Activated T-helper 1 cell treated with anti-CD3 and anti-CD28 coated beads, Interleukin-2, amount 50 U/mL, for 16 hours (primary cell): ENCODE results near the gene GPR152.
"Not testable (repeated sequence)": the region's sequence is repeated elsewhere in the genome, so short reads cannot be mapped to it uniquely, and the experiment has no call there.

ENCODE experiments used
- DNase-seq, 2 donors: peaks; one replicate each; pipeline ENCODE4 v3.0.0-alpha.2; 2020; ENCODE audit warnings: low read depth in 1 of 2, low spot score in 1 of 2

GPR152 gene

GRCh38 chr11:67489203-67489884, 36.8 kb upstream of the GPR152 start:
- DNase-seq = no peak

- DNase-seq = no peak
Measured at GRCh38 chr11:67486481-67487195, 34.1 kb upstream of the GPR152 start.

GRCh38 chr11:67485873-67486361, 33.4 kb upstream of the GPR152 start:
- DNase-seq = not testable (repeated sequence)

GRCh38 chr11:67484847-67485311, 32.4 kb upstream of the GPR152 start:
- peak in 1 of 2 donors; percentile 48 for DNase-seq

GRCh38 chr11:67483831-67484665, 31.5 kb upstream of the GPR152 start:
- no peak for DNase-seq

GRCh38 chr11:67482827-67483798, 30.6 kb upstream of the GPR152 start, which contains the start of gene AIP:
AIP (plus strand) TSS chr11:67483026; CDS start chr11:67483159, 133 bp downstream.
- peak; percentile 92 to 93 for DNase-seq

- DNase-seq = no peak
Measured at GRCh38 chr11:67482275-67482826, 29.8 kb upstream of the GPR152 start.

GRCh38 chr11:67477344-67478050, 25.0 kb upstream of the GPR152 start:
- not testable (repeated sequence) for DNase-seq

GRCh38 chr11:67476692-67477091, 24.2 kb upstream of the GPR152 start:
- DNase-seq = not testable (repeated sequence)

- DNase-seq = no peak
Measured at GRCh38 chr11:67472882-67473281, 20.4 kb upstream of the GPR152 start.

- no peak for DNase-seq
Measured at GRCh38 chr11:67470337-67471002, 17.9 kb upstream of the GPR152 start.

- DNase-seq = no peak
Measured at GRCh38 chr11:67469508-67469811, 16.9 kb upstream of the GPR152 start.

- DNase-seq = peak; percentile 87 to 91
Measured at GRCh38 chr11:67468759-67469507, 16.4 kb upstream of the GPR152 start, which contains the start of gene TMEM134. TMEM134 (minus strand) TSS chr11:67469251; CDS start chr11:67469192, 59 bp downstream.

- DNase-seq = no peak
Measured at GRCh38 chr11:67468456-67468758, 15.9 kb upstream of the GPR152 start.

- DNase-seq = no peak
Measured at GRCh38 chr11:67468056-67468455, 15.5 kb upstream of the GPR152 start.

GRCh38 chr11:67466962-67467771, 14.6 kb upstream of the GPR152 start:
- DNase-seq = no peak

GRCh38 chr11:67466367-67466766, 13.8 kb upstream of the GPR152 start:
- no peak for DNase-seq
